Sciatic nerve (tissue), 2 donors: Measurements from ENCODE around the gene MTA3. TPM values are rescaled to one million over a fixed set of nuclear protein-coding genes. Genes with fewer than 3 reads are reported as not detected.
"Not testable (repeated sequence)": the region's sequence is repeated elsewhere in the genome, so short reads cannot be mapped to it uniquely, and the experiment has no call there.

Source experiments
- ATAC-seq: fragments of 200-7000 bp; cut with Tn5 transposase; one replicate; pipeline ENCODE4 v1.9.1; 2020; ENCODE audit warnings: mild to moderate bottlenecking, moderate library complexity
- DNase-seq: peaks from one replicate; pipeline ENCODE4 v3.0.0-alpha.2; 2020; ENCODE audit warnings: low spot score
- intact Hi-C: fragments of 100-400 bp; cut with DNase I; formaldehyde crosslinking; loops from one replicate; pipeline ENCODE4 v1.14.2; 2022
- total RNA-seq: library from RNA; stranded (reverse); fragmentation: NEBNext Ultra II Directional; extraction: Animal tissue kit (Norgen Biotek cat#: 25700); gene quantifications from one replicate; pipeline ENCODE4 v1.2.1, GENCODE V29; 2021
- donor health status: DM: no; HTN: no; CAD: no.
- donor health status: DM: no; HTN: no; CAD: no.

MTA3 gene
- total RNA-seq, 1 donor from 2014 or later = 59.6 TPM

GRCh38 chr2:42566025-42566424 is 2.4 kb upstream of the MTA3 start:
- ATAC-seq (no peak), DNase-seq (no peak)
- intact Hi-C loops = no loop called here

DNA sequence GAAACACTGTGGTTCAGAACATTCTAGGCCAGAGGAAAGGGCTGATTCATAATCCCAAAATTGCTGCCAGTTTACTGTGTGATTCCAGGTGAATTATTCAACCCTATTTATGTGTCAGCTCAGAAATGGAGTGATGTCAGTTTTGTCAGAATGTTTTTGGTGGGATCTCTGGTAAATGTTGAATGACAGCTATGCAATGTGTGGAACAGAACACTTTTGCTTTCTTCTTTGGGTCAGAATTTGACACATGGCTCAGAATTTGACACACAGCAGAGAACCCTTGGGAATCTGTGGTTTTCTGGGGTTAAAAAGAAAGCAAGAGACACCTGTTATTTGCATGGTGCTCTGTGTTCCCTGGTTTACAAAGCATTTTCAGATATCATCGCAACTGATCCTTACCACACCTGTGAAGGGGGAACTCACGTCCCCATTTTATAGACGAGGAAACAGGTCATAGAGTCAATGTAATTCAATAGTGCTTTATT is 1.6 kb upstream of the MTA3 start:
- ATAC-seq (no peak), DNase-seq (no peak)
- intact Hi-C loops = no loop called here

- ATAC-seq = peak; percentile 54
- DNase-seq = peak; percentile 22
- intact Hi-C loops = no loop called here
Measured at GRCh38 chr2:42567364-42567763, 1.1 kb upstream of the MTA3 start.

DNA sequence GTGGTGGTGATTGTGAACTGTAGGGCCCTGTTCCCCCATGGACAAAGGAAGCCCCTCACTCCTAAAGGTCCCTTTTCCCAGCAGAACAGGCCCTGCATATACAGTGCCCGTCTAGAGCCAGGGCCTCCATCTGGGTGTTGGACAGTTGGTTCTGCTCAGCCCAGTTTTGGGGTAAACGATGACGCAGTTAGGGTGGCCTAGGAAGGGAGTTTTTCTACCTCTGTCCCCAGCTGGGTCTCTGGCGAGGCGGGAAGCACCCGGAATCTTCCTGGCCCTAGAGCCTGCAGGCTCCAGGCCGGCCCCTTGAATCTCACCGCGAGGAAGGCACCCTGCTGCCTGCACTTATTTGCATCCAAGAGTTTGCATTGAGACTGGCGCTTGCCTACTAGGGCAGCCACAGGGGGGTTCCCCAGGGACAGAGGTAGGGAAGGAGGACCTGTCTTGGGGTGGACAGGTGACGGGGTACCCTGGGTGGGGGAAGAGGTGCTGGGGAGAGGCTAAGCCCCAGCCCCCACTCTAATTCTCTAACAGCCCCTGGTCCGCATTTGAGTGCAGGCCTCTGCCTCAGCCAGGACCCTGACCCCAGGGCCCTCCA is 529 bp upstream of the MTA3 start:
- DNase-seq = peak; percentile 62
- peak; percentile 70 for ATAC-seq
- intact Hi-C loops = no loop called here

- ATAC-seq = peak; percentile 50
- intact Hi-C loops = no loop called here
- DNase-seq = peak; percentile 63
Measured at GRCh38 chr2:42569116-42569711, 782 bp downstream of the MTA3 start.

- intact Hi-C loops = no loop called here
- DNase-seq (no peak), ATAC-seq (no peak)
Measured at GRCh38 chr2:42569883-42570282, 1.5 kb downstream of the MTA3 start.

- ATAC-seq (no peak), DNase-seq (peak; percentile 17)
- intact Hi-C loops = no loop called here
Measured at GRCh38 chr2:42572297-42573081, 4.1 kb downstream of the MTA3 start.

DNA sequence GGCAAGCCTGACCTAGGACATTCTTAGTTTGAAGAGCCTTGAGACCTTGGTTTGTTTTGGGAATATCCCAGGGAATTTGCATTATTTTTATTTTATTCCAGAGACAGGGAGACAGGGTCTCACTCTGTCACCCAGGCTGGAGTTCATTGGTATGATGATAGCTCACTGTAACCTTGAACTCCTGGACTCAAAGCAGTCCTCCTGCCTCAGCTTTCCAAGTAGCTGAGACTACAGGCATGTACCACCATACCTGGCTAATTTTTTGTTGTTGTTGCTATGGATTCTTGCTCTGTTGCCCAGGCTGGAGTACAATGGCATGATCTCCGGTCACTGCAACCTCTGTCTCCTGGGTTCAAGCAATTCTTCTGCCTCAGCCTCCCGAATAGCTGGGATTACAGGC is 4.8 kb downstream of the MTA3 start:
- intact Hi-C loops = no loop called here
- no peak for DNase-seq
- ATAC-seq = no peak

DNA sequence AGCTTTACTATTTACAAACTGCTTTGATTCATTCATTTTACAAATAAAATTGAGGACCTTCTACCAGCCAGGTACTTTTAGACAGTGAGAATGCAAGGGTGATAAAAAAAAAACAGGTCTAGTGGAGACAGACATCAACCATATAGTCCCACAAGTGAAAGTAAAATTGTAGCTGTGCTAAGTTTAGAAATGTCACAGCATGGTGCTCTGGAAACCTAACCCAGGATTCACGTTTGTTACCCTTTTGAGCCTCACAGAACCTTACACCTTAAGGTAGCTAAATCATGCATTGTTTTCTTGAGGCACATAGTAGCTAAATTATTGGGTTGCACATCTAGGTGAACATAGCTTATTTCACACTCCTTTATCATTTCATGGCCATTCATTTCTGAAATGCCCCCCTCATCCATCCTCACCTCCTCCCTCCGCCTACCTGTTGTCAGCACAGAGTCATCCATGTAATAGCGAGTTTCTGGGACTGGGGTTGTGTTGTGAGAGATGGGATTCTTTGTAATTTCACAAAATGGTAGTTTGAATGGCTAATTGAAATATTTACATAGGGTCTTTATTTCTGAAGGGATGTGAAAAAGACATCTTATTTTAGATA is 7.1 kb downstream of the MTA3 start:
- DNase-seq = no peak
- intact Hi-C loops = no loop called here
- no peak for ATAC-seq

DNA sequence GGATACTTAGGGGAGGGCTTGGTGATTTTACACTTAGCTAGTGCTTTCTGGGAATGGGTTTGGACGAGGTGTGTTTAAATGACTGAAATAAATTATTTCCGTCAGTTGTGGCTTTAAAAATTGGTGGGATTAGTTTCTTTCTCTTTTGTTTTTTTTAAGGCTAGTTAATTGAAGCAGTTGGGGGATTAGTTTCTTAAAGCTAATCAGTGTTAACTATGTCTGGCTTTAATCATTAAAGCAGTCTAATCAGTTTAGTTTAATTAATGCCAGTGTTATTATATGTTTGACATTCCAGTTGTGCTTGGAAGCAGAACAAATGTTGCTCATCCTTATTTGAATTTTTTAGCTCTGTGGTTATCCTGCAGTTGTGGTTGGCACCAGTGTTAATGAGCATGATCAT is 10.2 kb downstream of the MTA3 start:
- DNase-seq = no peak
- no peak for ATAC-seq
- intact Hi-C loops = no loop called here

DNA sequence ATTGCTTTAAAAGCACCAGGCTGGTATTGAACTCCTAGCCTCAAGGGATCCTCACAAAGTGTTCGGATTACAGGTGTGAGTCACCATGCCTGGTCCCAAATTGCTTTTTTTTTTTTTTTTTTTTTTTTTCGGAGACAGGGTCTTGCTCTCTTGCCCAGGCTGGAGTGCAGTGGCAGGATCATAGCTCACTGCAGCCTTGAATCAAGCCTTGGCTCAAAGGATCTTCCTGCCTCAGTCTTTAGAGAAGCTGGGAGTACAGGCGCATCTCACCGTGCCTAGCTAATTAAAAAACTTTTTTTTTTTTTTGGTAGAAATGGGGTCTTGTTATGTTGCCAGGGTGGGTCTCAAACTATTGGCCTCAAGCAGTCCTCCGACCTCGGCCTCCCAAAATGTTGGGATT is 12.8 kb downstream of the MTA3 start:
- intact Hi-C loops = no loop called here
- no peak for DNase-seq
- no peak for ATAC-seq

GRCh38 chr2:42584628-42585027 is 16.2 kb downstream of the MTA3 start:
- ATAC-seq, DNase-seq, intact Hi-C loops: not testable (repeated sequence)

DNA sequence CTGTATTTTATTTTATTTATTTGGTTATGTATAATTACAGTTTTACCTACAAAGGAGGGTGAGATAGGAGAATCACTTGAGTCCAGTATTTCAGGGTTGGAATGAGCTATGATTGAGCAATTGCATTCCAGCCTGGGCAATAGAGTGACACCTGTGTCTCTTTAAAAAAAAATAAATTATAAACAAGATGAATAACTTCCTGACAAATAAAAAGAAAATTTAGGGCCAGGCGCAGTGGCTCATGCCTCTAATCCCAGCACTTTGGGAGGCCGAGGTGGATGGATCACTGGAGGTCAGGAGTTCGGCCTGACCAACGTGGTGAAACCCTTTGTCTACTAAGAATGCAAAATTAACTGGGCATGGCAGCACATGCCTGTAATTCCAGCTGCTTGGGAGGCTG is 17.3 kb downstream of the MTA3 start:
- DNase-seq (no peak), ATAC-seq (no peak)
- intact Hi-C loops = no loop called here

DNA sequence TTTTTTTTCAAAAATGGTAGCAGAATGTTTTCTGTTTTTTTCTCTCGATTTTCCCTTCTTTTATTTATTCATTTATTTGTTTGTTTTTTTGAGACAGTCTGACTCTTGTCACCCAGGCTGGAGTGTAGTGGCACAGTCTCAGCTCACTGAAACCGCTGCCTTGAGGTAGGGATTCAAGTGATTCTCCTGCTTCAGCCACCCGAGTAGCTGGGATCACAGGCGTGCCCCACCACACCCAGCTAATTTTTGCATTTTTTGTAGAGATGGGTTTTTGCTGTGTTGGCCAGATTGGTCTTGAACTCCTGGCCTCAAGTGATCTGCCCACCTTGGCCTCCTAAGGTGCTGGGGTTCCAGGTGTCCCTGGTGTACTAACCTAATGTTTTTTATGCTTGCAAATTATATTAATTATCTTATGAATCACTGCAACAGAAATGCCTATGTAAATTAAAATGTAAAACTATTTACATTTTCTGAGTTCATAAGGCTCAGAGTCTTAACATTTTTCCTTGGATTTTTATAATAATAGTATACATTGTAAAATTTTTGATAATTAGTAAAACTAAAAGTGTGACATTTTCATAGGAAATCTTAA is 19.2 kb downstream of the MTA3 start:
- intact Hi-C loops = no loop called here
- ATAC-seq (no peak), DNase-seq (no peak)

- DNase-seq (no peak), ATAC-seq (no peak)
- intact Hi-C loops = no loop called here
Measured at GRCh38 chr2:42588121-42588520, 19.7 kb downstream of the MTA3 start.

GRCh38 chr2:42590176-42590575 is 21.7 kb downstream of the MTA3 start:
- no peak for ATAC-seq
- intact Hi-C loops = no loop called here
- DNase-seq = no peak

DNA sequence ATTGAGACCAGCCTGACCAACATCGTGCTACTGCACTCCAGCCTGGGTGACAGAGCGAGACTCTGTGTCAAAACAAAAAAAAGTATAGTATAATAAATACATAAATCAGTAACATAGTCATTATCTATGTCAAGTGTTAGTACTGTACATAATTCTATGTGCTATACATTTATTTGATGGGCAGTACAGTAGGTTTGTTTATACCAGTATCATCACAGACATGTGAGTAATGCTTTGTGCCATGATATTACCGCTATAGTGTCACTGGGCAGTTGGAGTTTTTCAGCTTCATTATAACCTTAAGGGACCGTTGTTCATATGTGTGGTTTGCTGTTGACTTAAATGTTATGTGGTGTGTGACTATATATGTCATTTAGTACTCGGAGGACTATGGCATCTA is 24.9 kb downstream of the MTA3 start:
- intact Hi-C loops = no loop called here
- ATAC-seq = no peak
- DNase-seq = no peak

- intact Hi-C loops = no loop called here
- DNase-seq = no peak
- no peak for ATAC-seq
Measured at GRCh38 chr2:42598656-42599055, 30.2 kb downstream of the MTA3 start.

- intact Hi-C loops = no loop called here
- no peak for DNase-seq
- ATAC-seq = no peak
Measured at GRCh38 chr2:42601076-42601475, 32.6 kb downstream of the MTA3 start.
